NOMO-1 treated with dmso at 0.1 percent for 144 hours (cell line): ENCODE measurements around the gene KCNG4.
"Not testable (repeated sequence)": the region's sequence is repeated elsewhere in the genome, so short reads cannot be mapped to it uniquely, and the experiment has no call there.

ENCODE experiments used
- DNase-seq: peaks from one replicate; lab custom pipeline; 2025; ENCODE audit not compliant: unreplicated experiment; lab: John Stamatoyannopoulos, UW

The KCNG4 gene

GRCh38 chr16:84207879-84208278, 31.9 kb downstream of the KCNG4 start:
- DNase-seq = no peak

- no peak for DNase-seq
Measured at GRCh38 chr16:84207251-84207650, 32.6 kb downstream of the KCNG4 start.

GRCh38 chr16:84205976-84206691, 33.7 kb downstream of the KCNG4 start:
- no peak for DNase-seq

GRCh38 chr16:84205123-84205522, 34.7 kb downstream of the KCNG4 start:
- not testable (repeated sequence) for DNase-seq

- DNase-seq = not testable (repeated sequence)
Measured at GRCh38 chr16:84204551-84204950, 35.3 kb downstream of the KCNG4 start.

GRCh38 chr16:84199861-84200260, 40.0 kb downstream of the KCNG4 start:
- peak; percentile 64 for DNase-seq

GRCh38 chr16:84199097-84199496, 40.7 kb downstream of the KCNG4 start:
- DNase-seq = no peak

- no peak for DNase-seq
Measured at GRCh38 chr16:84198401-84198800, 41.4 kb downstream of the KCNG4 start.

GRCh38 chr16:84197466-84198128, 42.2 kb downstream of the KCNG4 start:
- no peak for DNase-seq

- no peak for DNase-seq
Measured at GRCh38 chr16:84196727-84197394, 43.0 kb downstream of the KCNG4 start.

GRCh38 chr16:84196101-84196500, 43.7 kb downstream of the KCNG4 start:
- DNase-seq = no peak

GRCh38 chr16:84195201-84196093, 44.4 kb downstream of the KCNG4 start:
- no peak for DNase-seq

- no peak for DNase-seq
Measured at GRCh38 chr16:84194470-84195200, 45.2 kb downstream of the KCNG4 start.

- DNase-seq = no peak
Measured at GRCh38 chr16:84194018-84194417, 45.8 kb downstream of the KCNG4 start.

- DNase-seq = no peak
Measured at GRCh38 chr16:84193480-84193879, 46.3 kb downstream of the KCNG4 start.

- DNase-seq = no peak
Measured at GRCh38 chr16:84191466-84191865, 48.3 kb downstream of the KCNG4 start.

- no peak for DNase-seq
Measured at GRCh38 chr16:84190731-84191388, 49.0 kb downstream of the KCNG4 start, which contains the start of gene ADAD2. Gene ADAD2 (plus strand): TSS chr16:84191157. CDS start chr16:84191231, 74 bp downstream.

GRCh38 chr16:84186685-84187437, 53.0 kb downstream of the KCNG4 start, which contains the start of gene TAF1C:
Gene TAF1C (minus strand): TSS chr16:84187057. CDS start chr16:84184988, 2,069 bp downstream.
- peak; percentile 81 for DNase-seq

- no peak for DNase-seq
Measured at GRCh38 chr16:84184775-84185174, 55.0 kb downstream of the KCNG4 start.
